ENCODE data around the gene OGFOD3. TPM values are rescaled to one million over a fixed set of nuclear protein-coding genes. Genes with fewer than 3 reads are reported as not detected.
"Not testable (repeated sequence)": the region's sequence is repeated elsewhere in the genome, so short reads cannot be mapped to it uniquely, and the experiment has no call there.

The OGFOD3 gene
- total RNA-seq, 4 donors from 2014 or later = 22.9 to 31.6 (median 28.6) TPM

- TF ChIP-seq, protein P1, sequence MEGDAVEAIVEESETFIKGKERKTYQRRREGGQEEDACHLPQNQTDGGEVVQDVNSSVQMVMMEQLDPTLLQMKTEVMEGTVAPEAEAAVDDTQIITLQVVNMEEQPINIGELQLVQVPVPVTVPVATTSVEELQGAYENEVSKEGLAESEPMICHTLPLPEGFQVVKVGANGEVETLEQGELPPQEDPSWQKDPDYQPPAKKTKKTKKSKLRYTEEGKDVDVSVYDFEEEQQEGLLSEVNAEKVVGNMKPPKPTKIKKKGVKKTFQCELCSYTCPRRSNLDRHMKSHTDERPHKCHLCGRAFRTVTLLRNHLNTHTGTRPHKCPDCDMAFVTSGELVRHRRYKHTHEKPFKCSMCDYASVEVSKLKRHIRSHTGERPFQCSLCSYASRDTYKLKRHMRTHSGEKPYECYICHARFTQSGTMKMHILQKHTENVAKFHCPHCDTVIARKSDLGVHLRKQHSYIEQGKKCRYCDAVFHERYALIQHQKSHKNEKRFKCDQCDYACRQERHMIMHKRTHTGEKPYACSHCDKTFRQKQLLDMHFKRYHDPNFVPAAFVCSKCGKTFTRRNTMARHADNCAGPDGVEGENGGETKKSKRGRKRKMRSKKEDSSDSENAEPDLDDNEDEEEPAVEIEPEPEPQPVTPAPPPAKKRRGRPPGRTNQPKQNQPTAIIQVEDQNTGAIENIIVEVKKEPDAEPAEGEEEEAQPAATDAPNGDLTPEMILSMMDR (IDR thresholded peaks at IDR 0.05) = no peak
- no peak for ATAC-seq (ENCODE audit: low FRiP score)
- DNase-seq (ENCODE audit: low spot score) = no peak
Observed at GRCh38 chr17:82382933-82383255, 35.5 kb downstream of the OGFOD3 start.

DNA sequence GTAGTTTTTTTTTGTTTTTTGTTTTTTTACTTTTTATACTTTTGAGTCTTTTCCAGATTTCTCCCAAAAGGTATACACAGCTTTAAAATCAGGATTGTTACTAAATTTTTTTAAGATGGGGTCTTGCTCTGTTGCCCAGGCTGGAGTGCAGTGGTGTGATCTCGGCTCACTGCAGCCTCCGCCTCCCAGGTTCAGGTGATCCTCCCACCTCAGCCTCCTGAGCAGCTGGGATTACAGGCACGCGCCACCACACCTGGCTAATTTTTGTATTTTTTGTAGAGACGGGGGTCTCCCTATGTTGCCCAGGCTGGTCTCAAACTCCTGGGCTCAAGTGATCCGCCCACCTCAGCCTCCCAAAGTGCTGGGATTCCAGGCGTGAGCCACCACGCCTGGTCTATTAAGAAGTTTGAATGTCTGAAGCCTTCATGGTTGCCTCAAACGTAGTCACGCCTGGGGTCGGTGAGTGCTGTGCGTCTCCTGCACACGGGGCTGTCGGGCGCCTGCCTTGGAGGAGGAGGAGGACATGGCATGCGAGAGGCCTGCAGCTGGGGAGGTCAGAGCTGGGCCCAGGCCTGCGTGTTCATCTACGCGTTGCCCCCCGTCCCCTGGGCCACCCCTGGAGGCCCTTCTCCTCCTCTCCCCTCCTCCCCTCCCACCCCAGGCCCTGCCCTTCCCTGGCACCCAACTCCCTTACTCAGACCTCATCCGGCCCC, 36.0 kb downstream of the OGFOD3 start:
- ATAC-seq (ENCODE audit: low FRiP score); DNase-seq (ENCODE audit: low spot score): not testable (repeated sequence)

DNA sequence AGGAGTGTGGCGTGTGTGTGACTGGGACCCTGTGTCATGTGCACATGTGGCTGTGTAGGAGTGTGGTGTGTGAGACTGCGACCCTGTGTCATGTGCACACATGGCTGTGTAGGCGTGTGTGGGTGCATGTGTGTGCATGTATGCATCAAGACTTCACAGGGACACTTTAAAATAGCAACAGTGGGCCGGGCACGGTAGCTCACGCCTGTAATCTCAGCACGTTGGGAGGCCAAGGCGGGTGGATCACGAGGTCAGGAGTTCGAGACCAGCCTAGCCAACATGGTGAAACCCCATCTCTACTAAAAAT, 36.7 kb downstream of the OGFOD3 start:
- not testable (repeated sequence) for ATAC-seq (ENCODE audit: low FRiP score); DNase-seq (ENCODE audit: low spot score)

GRCh38 chr17:82380860-82381702, 37.3 kb downstream of the OGFOD3 start:
- TF ChIP-seq, protein P1 (IDR thresholded peaks at IDR 0.05) = no peak
- DNase-seq (ENCODE audit: low spot score) = no peak
- ATAC-seq (ENCODE audit: low FRiP score) = no peak

DNA sequence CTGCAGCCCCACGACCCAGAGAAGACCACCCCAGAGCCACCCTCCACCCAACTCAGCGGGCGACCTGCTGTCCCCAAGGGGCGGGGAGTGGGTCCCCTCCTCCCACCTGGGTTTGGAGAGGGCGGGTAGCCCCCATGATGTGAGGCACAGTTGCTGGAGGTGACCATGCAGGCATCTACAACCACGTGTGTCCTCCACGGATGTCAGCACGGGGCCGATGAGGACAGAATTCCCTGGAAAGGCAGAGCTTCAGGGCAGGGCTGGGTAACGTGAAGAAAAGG, 39.7 kb downstream of the OGFOD3 start:
- ATAC-seq (ENCODE audit: low FRiP score) = no peak
- TF ChIP-seq, protein P1 (IDR thresholded peaks at IDR 0.05) = no peak

DNA sequence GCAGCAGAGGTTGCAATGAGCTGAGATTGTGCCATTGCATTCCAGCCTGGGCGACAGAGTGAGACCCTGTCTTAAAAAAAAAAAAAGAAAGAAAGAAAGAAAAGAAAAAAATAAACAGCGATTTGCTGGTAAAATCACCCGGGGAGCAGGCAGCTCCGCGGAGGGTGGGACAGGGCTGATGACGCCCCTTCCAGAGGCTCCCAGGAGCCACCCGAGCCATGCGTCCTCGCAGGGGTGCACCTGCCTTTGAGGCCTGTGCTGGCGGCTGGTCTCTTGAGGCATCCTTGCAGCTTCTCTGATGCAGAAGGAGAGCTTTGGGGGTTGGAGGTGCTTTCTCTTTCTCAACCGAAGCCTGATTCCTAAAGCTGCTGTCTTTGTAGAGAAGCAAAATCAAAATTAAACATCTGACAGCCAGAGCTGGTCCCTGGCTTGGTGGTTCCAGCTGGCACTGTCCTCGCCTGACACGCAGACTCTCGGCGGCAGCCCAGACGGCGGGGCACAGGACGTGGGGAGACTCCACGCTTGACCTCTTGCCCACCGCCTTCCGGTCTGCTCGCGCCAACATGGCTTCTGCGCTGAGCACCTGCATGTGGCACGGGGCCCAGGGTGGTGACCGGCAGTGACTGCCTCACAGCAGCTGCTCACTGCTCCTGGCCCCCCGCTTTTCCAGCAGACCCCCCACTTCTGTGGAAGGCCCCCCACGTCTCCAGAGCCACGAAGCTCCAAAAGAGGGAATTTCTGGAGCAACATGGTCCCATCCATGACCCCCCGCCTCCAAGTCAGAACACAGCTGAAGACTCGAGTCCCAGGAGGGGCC, 40.3 kb downstream of the OGFOD3 start:
- no peak for ATAC-seq (ENCODE audit: low FRiP score)
- no peak for DNase-seq (ENCODE audit: low spot score)
- TF ChIP-seq, protein P1 (IDR thresholded peaks at IDR 0.05) = no peak

More for the DNA sequence above, 39.7 kb downstream of the OGFOD3 start:
- DNase-seq (ENCODE audit: low spot score) = no peak

- DNase-seq (ENCODE audit: low spot score); ATAC-seq (ENCODE audit: low FRiP score): not testable (repeated sequence)
Observed at GRCh38 chr17:82377294-82377693, 41.1 kb downstream of the OGFOD3 start.

- ATAC-seq (ENCODE audit: low FRiP score) = no peak
- TF ChIP-seq, protein P1 (IDR thresholded peaks at IDR 0.05) = no peak
- no peak for DNase-seq (ENCODE audit: low spot score)
Observed at GRCh38 chr17:82376042-82376730, 42.2 kb downstream of the OGFOD3 start.

All from omental fat pad (tissue), 4 donors.